ENCODE measurements around the gene LLGL2.
"Not testable (repeated sequence)": the region's sequence is repeated elsewhere in the genome, so short reads cannot be mapped to it uniquely, and the experiment has no call there.

LLGL2 gene

GRCh38 chr17:75524970-75525805, at the start of gene LLGL2:
TSS of gene LLGL2 (plus strand) at chr17:75525697. CDS start at chr17:75543427, 17,730 bp downstream.
- TF ChIP-seq ZFX (IDR thresholded peaks at IDR 0.05; ENCODE audit: borderline replicate concordance) = no peak
- TF ChIP-seq, protein P1, sequence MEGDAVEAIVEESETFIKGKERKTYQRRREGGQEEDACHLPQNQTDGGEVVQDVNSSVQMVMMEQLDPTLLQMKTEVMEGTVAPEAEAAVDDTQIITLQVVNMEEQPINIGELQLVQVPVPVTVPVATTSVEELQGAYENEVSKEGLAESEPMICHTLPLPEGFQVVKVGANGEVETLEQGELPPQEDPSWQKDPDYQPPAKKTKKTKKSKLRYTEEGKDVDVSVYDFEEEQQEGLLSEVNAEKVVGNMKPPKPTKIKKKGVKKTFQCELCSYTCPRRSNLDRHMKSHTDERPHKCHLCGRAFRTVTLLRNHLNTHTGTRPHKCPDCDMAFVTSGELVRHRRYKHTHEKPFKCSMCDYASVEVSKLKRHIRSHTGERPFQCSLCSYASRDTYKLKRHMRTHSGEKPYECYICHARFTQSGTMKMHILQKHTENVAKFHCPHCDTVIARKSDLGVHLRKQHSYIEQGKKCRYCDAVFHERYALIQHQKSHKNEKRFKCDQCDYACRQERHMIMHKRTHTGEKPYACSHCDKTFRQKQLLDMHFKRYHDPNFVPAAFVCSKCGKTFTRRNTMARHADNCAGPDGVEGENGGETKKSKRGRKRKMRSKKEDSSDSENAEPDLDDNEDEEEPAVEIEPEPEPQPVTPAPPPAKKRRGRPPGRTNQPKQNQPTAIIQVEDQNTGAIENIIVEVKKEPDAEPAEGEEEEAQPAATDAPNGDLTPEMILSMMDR (IDR thresholded peaks at IDR 0.05) = peak; percentile 76
- peak within 1 kb of the TSS; percentile 97 for H3K27ac ChIP-seq

GRCh38 chr17:75475851-75476250, 49.6 kb upstream of the LLGL2 start:
- TF ChIP-seq ZFX (IDR thresholded peaks at IDR 0.05; ENCODE audit: borderline replicate concordance) = no peak
- TF ChIP-seq, protein P1 (IDR thresholded peaks at IDR 0.05) = no peak

DNA sequence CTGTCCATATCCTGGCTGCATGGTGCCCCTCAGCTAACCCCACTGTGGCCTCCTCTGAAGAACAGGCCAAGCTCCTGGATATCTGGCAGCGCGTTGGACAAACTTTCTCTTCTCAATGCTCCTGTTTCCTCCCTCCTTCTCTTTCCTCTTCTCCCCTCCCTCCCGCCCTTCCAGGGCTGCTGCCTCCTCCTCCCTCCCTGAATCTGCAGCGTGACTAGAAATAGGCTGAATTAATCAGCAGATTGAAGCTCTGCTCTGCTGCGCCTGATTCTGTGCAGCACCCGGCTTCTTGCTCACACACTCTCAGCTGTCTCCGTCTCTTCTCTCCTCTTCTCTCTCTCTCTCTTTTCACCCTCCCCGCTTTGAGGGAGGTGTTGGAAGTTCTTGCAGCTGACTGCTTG, 49.2 kb upstream of the LLGL2 start:
- TF ChIP-seq, protein P1 (IDR thresholded peaks at IDR 0.05) = no peak
- TF ChIP-seq ZFX (IDR thresholded peaks at IDR 0.05; ENCODE audit: borderline replicate concordance) = no peak
- no peak overlapping the region for H3K27ac ChIP-seq

More at GRCh38 chr17:75475851-75476250, 49.6 kb upstream of the LLGL2 start:
- no peak overlapping the region for H3K27ac ChIP-seq

DNA sequence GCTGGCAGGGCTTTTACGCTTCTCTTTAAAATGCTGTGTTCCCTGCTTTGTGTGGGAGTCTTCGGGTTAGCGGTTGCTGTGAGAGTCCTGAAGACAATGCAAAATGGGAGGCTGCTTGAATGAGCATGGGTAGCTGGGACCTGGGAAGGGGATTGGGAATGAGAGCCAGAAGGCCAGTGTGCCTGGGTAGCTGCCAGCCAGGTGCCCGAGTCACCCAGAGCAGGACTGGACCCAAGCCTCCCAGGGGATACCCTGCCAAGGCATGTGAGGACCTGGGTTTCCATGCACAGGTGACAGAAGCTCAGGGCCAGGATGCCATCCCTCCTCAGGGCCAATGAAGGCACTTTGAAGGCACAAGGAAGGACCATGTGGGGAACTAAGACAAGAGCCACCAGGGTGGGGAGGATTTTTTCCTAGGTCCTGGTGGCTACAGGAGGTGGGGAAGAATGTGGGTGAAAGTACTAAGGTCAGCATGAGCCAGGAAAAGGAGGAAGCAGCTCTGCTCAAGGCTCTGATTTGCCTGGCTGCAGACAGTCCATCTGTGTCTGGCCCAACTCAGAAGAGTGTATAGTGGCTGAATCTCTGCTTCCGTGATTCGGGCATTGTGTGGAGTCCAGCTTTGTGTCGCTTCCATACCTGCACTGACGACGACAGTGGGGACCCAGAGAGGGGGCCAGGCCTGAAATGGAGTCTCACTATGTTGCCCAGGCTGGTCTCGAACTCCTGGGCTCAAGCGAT, 48.6 kb upstream of the LLGL2 start:
- no peak overlapping the region for H3K27ac ChIP-seq
- TF ChIP-seq, protein P1 (IDR thresholded peaks at IDR 0.05) = no peak
- TF ChIP-seq ZFX (IDR thresholded peaks at IDR 0.05; ENCODE audit: borderline replicate concordance) = no peak

- H3K27ac ChIP-seq = not testable (repeated sequence)
Observed at GRCh38 chr17:75477490-75477862, 48.0 kb upstream of the LLGL2 start.

GRCh38 chr17:75478508-75478907, 47.0 kb upstream of the LLGL2 start:
- TF ChIP-seq, protein P1 (IDR thresholded peaks at IDR 0.05) = no peak
- TF ChIP-seq ZFX (IDR thresholded peaks at IDR 0.05; ENCODE audit: borderline replicate concordance) = no peak
- no peak overlapping the region for H3K27ac ChIP-seq

DNA sequence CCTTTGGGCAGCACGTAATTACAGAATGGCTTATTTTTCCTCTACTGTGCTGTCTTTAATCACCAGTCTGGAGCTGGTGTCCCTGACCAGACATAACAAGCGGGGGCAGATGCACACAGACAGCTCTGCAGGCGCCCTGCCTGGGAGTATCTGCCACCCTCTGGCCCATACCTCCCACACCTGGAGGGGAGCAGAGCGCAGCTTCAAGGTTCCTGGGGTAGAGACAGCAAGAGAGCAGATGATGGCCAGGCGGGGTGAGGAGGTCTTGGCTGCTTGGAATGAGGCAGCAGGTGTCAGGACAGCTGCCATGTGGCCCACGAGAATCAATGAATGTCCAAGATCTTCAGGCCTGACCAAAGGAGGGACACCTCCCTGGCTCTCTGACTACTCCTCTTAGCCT, 45.2 kb upstream of the LLGL2 start:
- no peak overlapping the region for H3K27ac ChIP-seq
- TF ChIP-seq, protein P1 (IDR thresholded peaks at IDR 0.05) = no peak
- TF ChIP-seq ZFX (IDR thresholded peaks at IDR 0.05; ENCODE audit: borderline replicate concordance) = no peak

Data from 22Rv1 (cell line).